Measurements from ENCODE around the gene MYOM1.
A peak's percentile ranks its signal among the peaks of the same experiment; 100 is the strongest.

Gene MYOM1

DNA sequence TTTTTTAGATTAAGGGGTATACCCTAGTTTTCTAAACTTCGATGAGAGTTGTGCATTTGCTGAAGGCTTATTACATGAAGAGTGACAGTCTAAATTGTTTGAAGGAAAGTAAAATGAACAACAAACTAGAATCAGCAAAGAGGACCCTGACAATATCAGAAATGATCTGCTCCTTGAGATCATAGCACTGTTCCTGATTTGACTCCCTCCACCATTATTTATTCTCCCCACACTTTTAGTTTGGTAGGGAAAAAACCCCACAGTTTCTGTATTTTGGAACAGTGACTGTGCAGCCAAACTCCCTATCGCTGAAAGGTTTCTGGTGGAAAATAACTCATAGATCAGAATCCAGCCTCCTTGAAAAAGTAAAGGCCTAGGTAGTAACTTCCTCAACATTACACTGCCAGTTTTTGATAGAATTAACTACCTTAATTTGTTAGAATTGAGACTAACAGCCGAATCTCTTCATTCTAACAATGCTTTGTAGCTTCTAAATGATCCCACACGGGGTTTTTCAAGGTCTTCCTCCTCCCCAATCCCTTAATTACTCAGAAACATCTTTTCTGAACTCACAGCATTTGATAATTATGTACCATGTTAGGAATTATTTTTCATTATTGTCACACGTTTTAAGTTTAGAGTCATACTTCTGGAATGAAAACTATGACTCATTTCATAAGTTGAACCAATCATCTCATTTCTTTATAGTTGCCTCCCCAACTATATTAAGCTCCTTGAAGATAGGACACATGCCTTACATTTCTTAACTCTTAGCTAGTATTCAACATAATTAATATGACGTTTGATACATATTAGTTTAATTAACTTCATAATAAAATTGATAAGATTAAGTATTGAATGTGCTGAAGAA, 30.7 kb upstream of the MYOM1 start:
- ChIA-PET CTCF (no interaction called here), POLR2A (no interaction called here)
- no peak for DNase-seq (ENCODE audit: extremely low spot score)
- TF ChIP-seq NFRKB (IDR thresholded peaks at IDR 0.05) (no peak), SUZ12 (IDR thresholded peaks at IDR 0.05) (no peak), L3MBTL2 (conservative IDR thresholded peaks at IDR 0.05) (no peak), ELF4 (IDR thresholded peaks at IDR 0.05) (no peak), FOXM1 (IDR thresholded peaks at IDR 0.05; ENCODE audit: borderline replicate concordance) (no peak), CTBP1 (IDR thresholded peaks at IDR 0.05; ENCODE audit: borderline replicate concordance) (no peak), BHLHE40 (IDR thresholded peaks at IDR 0.05; ENCODE audit: borderline replicate concordance) (no peak), TARDBP (IDR thresholded peaks at IDR 0.05) (no peak), ZNF384 (IDR thresholded peaks at IDR 0.05) (no peak), HDGF (IDR thresholded peaks at IDR 0.05; ENCODE audit: borderline replicate concordance) (no peak), FOXA1 (IDR thresholded peaks at IDR 0.05) (no peak), ARNT (IDR thresholded peaks at IDR 0.05) (no peak), SP1 (IDR thresholded peaks at IDR 0.05) (no peak), LEF1 (IDR thresholded peaks at IDR 0.05; ENCODE audit: borderline replicate concordance) (no peak), FOXK2 (IDR thresholded peaks at IDR 0.05) (no peak)
- TF ChIP-seq, protein P1, sequence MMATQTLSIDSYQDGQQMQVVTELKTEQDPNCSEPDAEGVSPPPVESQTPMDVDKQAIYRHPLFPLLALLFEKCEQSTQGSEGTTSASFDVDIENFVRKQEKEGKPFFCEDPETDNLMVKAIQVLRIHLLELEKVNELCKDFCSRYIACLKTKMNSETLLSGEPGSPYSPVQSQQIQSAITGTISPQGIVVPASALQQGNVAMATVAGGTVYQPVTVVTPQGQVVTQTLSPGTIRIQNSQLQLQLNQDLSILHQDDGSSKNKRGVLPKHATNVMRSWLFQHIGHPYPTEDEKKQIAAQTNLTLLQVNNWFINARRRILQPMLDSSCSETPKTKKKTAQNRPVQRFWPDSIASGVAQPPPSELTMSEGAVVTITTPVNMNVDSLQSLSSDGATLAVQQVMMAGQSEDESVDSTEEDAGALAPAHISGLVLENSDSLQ (IDR thresholded peaks at IDR 0.05): no peak

DNA sequence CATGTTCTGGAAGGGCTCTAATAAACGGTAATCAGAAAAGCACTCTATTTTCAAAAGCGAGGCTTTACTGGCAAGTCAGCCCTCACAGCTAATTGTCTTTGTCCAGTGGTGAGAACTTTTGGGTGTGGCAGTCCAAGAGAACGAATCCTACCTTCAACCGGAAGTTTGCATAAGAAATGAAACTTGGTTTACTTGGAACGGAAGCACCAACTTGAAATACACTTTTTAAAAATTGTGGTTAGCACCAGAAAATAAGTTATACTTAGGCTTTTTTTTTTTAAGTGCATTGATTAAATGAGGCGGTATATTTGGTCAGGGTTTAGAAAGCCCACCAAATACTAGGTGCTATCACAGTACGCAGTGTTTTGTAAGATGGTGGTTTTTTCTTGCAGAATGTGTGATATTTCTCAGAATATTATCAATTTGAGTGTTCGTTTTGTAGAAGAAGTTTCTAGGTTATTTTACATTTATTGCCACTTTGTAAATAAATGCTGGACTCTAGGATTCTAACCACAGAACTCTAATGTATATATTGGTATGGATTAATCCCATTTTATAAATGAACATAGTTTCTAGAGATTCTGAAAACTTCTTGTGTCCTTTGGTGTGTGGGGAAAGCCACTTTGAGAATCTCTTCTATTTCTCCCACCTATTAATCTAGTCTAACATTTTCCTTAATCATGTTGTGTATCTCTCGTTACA, 29.0 kb upstream of the MYOM1 start:
- POLR2A ChIA-PET: interaction anchor here (2.0 kb wide), 1 partner anchor 11 kb away, joined by 9 read pairs; no protein-coding TSS in a partner anchor
- TF ChIP-seq L3MBTL2 (conservative IDR thresholded peaks at IDR 0.05) (no peak), SUZ12 (IDR thresholded peaks at IDR 0.05) (no peak), FOXK2 (IDR thresholded peaks at IDR 0.05) (no peak), FOXA1 (IDR thresholded peaks at IDR 0.05) (no peak), BHLHE40 (IDR thresholded peaks at IDR 0.05; ENCODE audit: borderline replicate concordance) (no peak), SP1 (IDR thresholded peaks at IDR 0.05) (no peak), ARNT (IDR thresholded peaks at IDR 0.05) (no peak), NFRKB (IDR thresholded peaks at IDR 0.05) (no peak), ZNF384 (IDR thresholded peaks at IDR 0.05) (no peak), CTBP1 (IDR thresholded peaks at IDR 0.05; ENCODE audit: borderline replicate concordance) (no peak), FOXM1 (IDR thresholded peaks at IDR 0.05; ENCODE audit: borderline replicate concordance) (no peak)
- TF ChIP-seq, protein P1 (IDR thresholded peaks at IDR 0.05): no peak
- CTCF ChIA-PET: no interaction called here
- no peak for DNase-seq (ENCODE audit: extremely low spot score)

DNA sequence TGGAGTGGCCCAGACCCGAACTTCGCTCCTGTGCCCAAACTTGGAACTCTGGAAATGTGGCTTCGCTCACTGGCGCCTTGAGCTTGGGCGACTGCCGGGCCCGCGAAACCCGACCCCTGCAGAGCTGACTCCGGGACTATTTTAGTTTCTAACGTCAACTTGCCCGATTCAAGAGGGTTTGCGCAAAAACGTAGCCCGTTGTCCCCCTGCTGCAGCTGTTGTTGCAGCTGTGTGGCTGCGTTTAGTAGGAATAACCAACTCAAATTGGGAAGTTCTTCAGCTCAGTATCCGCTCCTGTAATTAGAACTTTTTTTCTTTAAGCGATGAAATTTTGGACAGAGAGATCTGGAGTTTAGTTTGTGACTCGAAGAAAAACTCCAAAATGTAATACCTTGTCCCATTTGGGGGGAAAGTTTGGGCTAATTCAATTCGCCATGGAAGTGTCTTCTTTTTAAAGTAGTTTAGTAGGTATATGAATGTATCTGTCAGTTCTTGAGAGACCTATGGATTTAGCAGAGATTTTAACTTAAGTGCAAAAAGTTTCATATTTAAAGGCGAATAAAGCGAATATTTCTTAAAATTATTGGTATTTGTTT, 28.4 kb upstream of the MYOM1 start:
- DNase-seq (ENCODE audit: extremely low spot score): peak; percentile 9

DNA sequence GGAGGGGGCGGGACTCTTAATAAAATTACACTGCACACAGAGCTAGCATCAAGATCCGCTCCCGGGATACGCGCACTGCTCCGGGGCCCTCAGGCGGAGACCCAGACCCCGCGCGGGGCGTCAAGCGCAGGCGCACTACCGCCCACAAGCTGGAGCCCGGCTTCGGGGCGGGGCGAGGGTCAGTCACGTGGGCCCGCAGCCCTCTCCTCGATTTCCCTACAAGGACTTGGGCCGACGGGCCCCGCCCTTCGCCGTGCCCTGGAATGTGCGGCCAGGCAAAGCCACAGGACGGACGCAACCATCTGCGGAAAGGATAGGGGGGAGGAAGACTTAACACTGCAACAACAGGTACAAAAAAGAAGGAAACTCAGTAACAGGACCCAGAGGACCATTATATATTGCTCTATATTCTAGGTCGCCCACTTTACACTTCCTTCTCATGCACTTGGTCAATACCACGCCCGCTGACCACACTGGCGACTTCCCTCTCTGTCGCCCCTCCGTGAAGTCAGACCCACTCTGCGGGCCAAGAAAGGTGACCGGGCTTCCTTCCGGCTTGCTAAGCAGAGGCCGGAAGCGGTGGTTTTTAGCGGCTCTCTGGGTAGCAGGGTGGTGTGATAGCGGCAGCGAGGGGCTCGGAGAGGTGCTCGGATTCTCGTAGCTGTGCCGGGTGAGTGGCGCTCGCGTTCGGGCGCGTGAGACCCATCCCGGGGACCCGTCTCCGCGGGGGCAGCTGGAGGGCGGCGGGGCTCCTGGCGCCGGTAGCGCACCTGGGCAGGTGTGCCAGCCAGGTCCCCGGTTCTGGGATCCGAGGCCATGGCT, 27.7 kb upstream of the MYOM1 start, which contains the start of gene MYL12A:
MYL12A (plus strand) TSS at position 562 of the 822 bp plus-strand sequence. CDS start 5,447 bp downstream, outside the sequence.
- POLR2A ChIA-PET: interaction anchor here (0.6 to 2.0 kb wide), 5 partner anchors 8 to 109 kb away, joined by 3 to 9 read pairs (median 3); partner anchors contain the start of gene MYL12B
- TF ChIP-seq FOXM1 (IDR thresholded peaks at IDR 0.05; ENCODE audit: borderline replicate concordance): peak; percentile 82
- TF ChIP-seq NFRKB (IDR thresholded peaks at IDR 0.05): no peak
- TF ChIP-seq HDGF (IDR thresholded peaks at IDR 0.05; ENCODE audit: borderline replicate concordance): no peak
- no peak for TF ChIP-seq FOXA1 (IDR thresholded peaks at IDR 0.05)
- TF ChIP-seq L3MBTL2 (conservative IDR thresholded peaks at IDR 0.05): no peak
- no peak for TF ChIP-seq FOXK2 (IDR thresholded peaks at IDR 0.05)
- TF ChIP-seq CTBP1 (IDR thresholded peaks at IDR 0.05; ENCODE audit: borderline replicate concordance): no peak
- TF ChIP-seq LEF1 (IDR thresholded peaks at IDR 0.05; ENCODE audit: borderline replicate concordance): no peak
- TF ChIP-seq, protein P1 (IDR thresholded peaks at IDR 0.05): no peak
- no peak for TF ChIP-seq ARNT (IDR thresholded peaks at IDR 0.05)
- TF ChIP-seq SP1 (IDR thresholded peaks at IDR 0.05): no peak
- TF ChIP-seq ELF4 (IDR thresholded peaks at IDR 0.05): peak; percentile 69
- no peak for TF ChIP-seq SUZ12 (IDR thresholded peaks at IDR 0.05)
- peak; percentile 85 for TF ChIP-seq BHLHE40 (IDR thresholded peaks at IDR 0.05; ENCODE audit: borderline replicate concordance)
- TF ChIP-seq ZNF384 (IDR thresholded peaks at IDR 0.05): no peak
- TF ChIP-seq TARDBP (IDR thresholded peaks at IDR 0.05): 0 out of 2 replicates have a peak, but pooled peaks have one; percentile 9

More for the DNA sequence above, 28.4 kb upstream of the MYOM1 start:
- TF ChIP-seq ZNF384 (IDR thresholded peaks at IDR 0.05) (no peak), HDGF (IDR thresholded peaks at IDR 0.05; ENCODE audit: borderline replicate concordance) (no peak), BHLHE40 (IDR thresholded peaks at IDR 0.05; ENCODE audit: borderline replicate concordance) (no peak), FOXA1 (IDR thresholded peaks at IDR 0.05) (no peak), FOXK2 (IDR thresholded peaks at IDR 0.05) (no peak), ELF4 (IDR thresholded peaks at IDR 0.05) (no peak), ARNT (IDR thresholded peaks at IDR 0.05) (no peak), LEF1 (IDR thresholded peaks at IDR 0.05; ENCODE audit: borderline replicate concordance) (no peak), FOXM1 (IDR thresholded peaks at IDR 0.05; ENCODE audit: borderline replicate concordance) (no peak), TARDBP (IDR thresholded peaks at IDR 0.05) (no peak), SP1 (IDR thresholded peaks at IDR 0.05) (no peak), CTBP1 (IDR thresholded peaks at IDR 0.05; ENCODE audit: borderline replicate concordance) (no peak), NFRKB (IDR thresholded peaks at IDR 0.05) (no peak), L3MBTL2 (conservative IDR thresholded peaks at IDR 0.05) (no peak), SUZ12 (IDR thresholded peaks at IDR 0.05) (no peak)
- TF ChIP-seq, protein P1 (IDR thresholded peaks at IDR 0.05): no peak
- POLR2A ChIA-PET: interaction anchor here (0.6 to 2.0 kb wide), 4 partner anchors 8 to 262 kb away, joined by 3 to 9 read pairs (median 3); partner anchors contain the start of gene MYL12B
- CTCF ChIA-PET: no interaction called here

More for the DNA sequence above, 27.7 kb upstream of the MYOM1 start, which contains the start of gene MYL12A:
- DNase-seq (ENCODE audit: extremely low spot score): peak; percentile 89
- CTCF ChIA-PET: no interaction called here
